ENCODE data around the gene KAZALD1.

KAZALD1 gene

GRCh38 chr10:101056365-101057151 lies 5.2 kb upstream of the KAZALD1 start:
- no peak for TF ChIP-seq CTCF (IDR thresholded peaks at IDR 0.05)
- no peak overlapping the region for H2AFZ ChIP-seq
- H3K4me3 ChIP-seq (ENCODE audit: low read depth, low read length): no peak overlapping the region
- H3K4me1 ChIP-seq: peaks cover 6% of the 10 kb centered on the region
- H3K9me3 ChIP-seq (ENCODE audit: control insufficient read depth, low read length): no peaks in the 10 kb centered on the region
- H3K9ac ChIP-seq: no peak overlapping the region
- H3K27ac ChIP-seq: no peak overlapping the region
- no peaks in the 10 kb centered on the region for H3K79me2 ChIP-seq
- no peaks in the 10 kb centered on the region for H3K36me3 ChIP-seq (ENCODE audit: control insufficient read depth, insufficient read depth, low read length)
- no peaks in the 10 kb centered on the region for H3K27me3 ChIP-seq (ENCODE audit: control insufficient read depth, insufficient read depth, low read length)
- H3K4me2 ChIP-seq (ENCODE audit: low read length): no peak overlapping the region

GRCh38 chr10:101060036-101060950 lies 1.5 kb upstream of the KAZALD1 start:
- peak; percentile 91 for TF ChIP-seq CTCF (IDR thresholded peaks at IDR 0.05)
- H3K79me2 ChIP-seq: no peaks in the 10 kb centered on the region
- no peaks in the 10 kb centered on the region for H3K9me3 ChIP-seq (ENCODE audit: control insufficient read depth, low read length)
- H3K4me3 ChIP-seq (ENCODE audit: low read depth, low read length): peak overlapping the region; percentile 89
- H3K4me1 ChIP-seq: peaks cover 6% of the 10 kb centered on the region
- H2AFZ ChIP-seq: peak overlapping the region; percentile 92
- H3K4me2 ChIP-seq (ENCODE audit: low read length): peak overlapping the region; percentile 88
- H3K36me3 ChIP-seq (ENCODE audit: control insufficient read depth, insufficient read depth, low read length): no peaks in the 10 kb centered on the region
- no peaks in the 10 kb centered on the region for H3K27me3 ChIP-seq (ENCODE audit: control insufficient read depth, insufficient read depth, low read length)
- peak overlapping the region; percentile 22 for H3K9ac ChIP-seq
- peak overlapping the region; percentile 82 for H3K27ac ChIP-seq

GRCh38 chr10:101060951-101061623 lies 702 bp upstream of the KAZALD1 start:
- Histone ChIP-seq H3K4me2 (ENCODE audit: low read length) (peak overlapping the region; percentile 88), H3K27me3 (ENCODE audit: control insufficient read depth, insufficient read depth, low read length) (no peaks in the 10 kb centered on the region), H3K79me2 (no peaks in the 10 kb centered on the region), H3K27ac (peak overlapping the region; percentile 82), H2AFZ (peak overlapping the region; percentile 92), H3K9me3 (ENCODE audit: control insufficient read depth, low read length) (no peaks in the 10 kb centered on the region), H3K36me3 (ENCODE audit: control insufficient read depth, insufficient read depth, low read length) (no peaks in the 10 kb centered on the region), H3K4me1 (peaks cover 6% of the 10 kb centered on the region), H3K9ac (peak overlapping the region; percentile 22), H3K4me3 (ENCODE audit: low read depth, low read length) (peak overlapping the region; percentile 89)
- TF ChIP-seq CTCF (IDR thresholded peaks at IDR 0.05): no peak

GRCh38 chr10:101062232-101063049 lies 652 bp downstream of the KAZALD1 start:
- no peaks in the 10 kb centered on the region for H3K79me2 ChIP-seq
- no peaks in the 10 kb centered on the region for H3K36me3 ChIP-seq (ENCODE audit: control insufficient read depth, insufficient read depth, low read length)
- peak overlapping the region; percentile 88 for H3K4me2 ChIP-seq (ENCODE audit: low read length)
- peak overlapping the region; percentile 85 for H2AFZ ChIP-seq
- H3K27ac ChIP-seq: no peak overlapping the region
- TF ChIP-seq CTCF (IDR thresholded peaks at IDR 0.05): peak; percentile 51
- H3K4me1 ChIP-seq: peaks cover 6% of the 10 kb centered on the region
- no peak overlapping the region for H3K4me3 ChIP-seq (ENCODE audit: low read depth, low read length)
- H3K27me3 ChIP-seq (ENCODE audit: control insufficient read depth, insufficient read depth, low read length): no peaks in the 10 kb centered on the region
- no peak overlapping the region for H3K9ac ChIP-seq
- no peaks in the 10 kb centered on the region for H3K9me3 ChIP-seq (ENCODE audit: control insufficient read depth, low read length)

Measured in parathyroid adenoma (tissue), 2 donors.